HepG2 (cell line): Measurements from ENCODE around the gene SYNJ2. TPM values are rescaled to one million over a fixed set of nuclear protein-coding genes. Genes with fewer than 3 reads are reported as not detected.

Experiments used
- CCDC6 ChIP-seq: sonication (generic); formaldehyde crosslinking; IDR thresholded peaks from 2 replicates; pipeline ENCODE4 v1.8.1; 2022; ENCODE audit warnings: mild to moderate bottlenecking, missing genetic modification reagents, moderate library complexity
- E2F1 ChIP-seq: sonication (generic); formaldehyde crosslinking; IDR thresholded peaks from 2 replicates; pipeline ENCODE4 v1.5.0; 2020; ENCODE audit warnings: missing genetic modification reagents
- KLF13 ChIP-seq: sonication (generic); formaldehyde crosslinking; IDR thresholded peaks from 2 replicates; pipeline ENCODE4 v1.4.0; 2020; ENCODE audit warnings: mild to moderate bottlenecking, missing genetic modification reagents
- MAFF ChIP-seq: IDR thresholded peaks from 2 replicates; pipeline ENCODE4 v1.6.1; 2011; ENCODE audit warnings: low read depth, low read length, improper control_type of control experiment
- NBN ChIP-seq: fragments of 450-650 bp; conservative IDR thresholded peaks from 2 replicates; pipeline ENCODE4 v1.6.1; 2017
- NFE2L1 ChIP-seq: sonication (generic); formaldehyde crosslinking; IDR thresholded peaks from 2 replicates; pipeline ENCODE4 v1.4.0; 2020; ENCODE audit warnings: missing genetic modification reagents, mild to moderate bottlenecking, borderline replicate concordance
- NFYC ChIP-seq: IDR thresholded peaks from 2 replicates; pipeline ENCODE4 v1.6.1; 2016; ENCODE audit warnings: missing genetic modification reagents, missing compliant biosample characterization
- NR2F6 ChIP-seq, 2 experiments: IDR thresholded peaks; 2 replicates each; pipeline ENCODE4 v1.6.1; 2016; ENCODE audit warnings: antibody characterized with exemption in 1 of 2, mild to moderate bottlenecking in 1 of 2
- PRDM15 ChIP-seq: sonication (generic); formaldehyde crosslinking; IDR thresholded peaks from 2 replicates; pipeline ENCODE4 v1.4.0; 2020; ENCODE audit warnings: missing genetic modification reagents
- SP5 ChIP-seq: IDR thresholded peaks from 2 replicates; pipeline ENCODE4 v1.6.1; 2016; ENCODE audit warnings: low read depth, borderline replicate concordance
- TFDP1 ChIP-seq: IDR thresholded peaks from 2 replicates; pipeline ENCODE4 v1.6.1; 2016; ENCODE audit warnings: missing compliant biosample characterization, missing genetic modification reagents, borderline replicate concordance
- ZBTB39 ChIP-seq: sonication (generic); formaldehyde crosslinking; IDR thresholded peaks from 2 replicates; pipeline ENCODE4 v1.5.0; 2020; ENCODE audit warnings: missing genetic modification reagents
- polyA plus RNA-seq, 8 experiments: library from polyadenylated mRNA; depleted of rRNA in 3 of 8; stranded (reverse) in 7 of 8; unstranded in 1 of 8; fragments of >200 nt; fragmentation: Illumina TruSeq in 4 of 8; extraction: Trizol in 4 of 8; gene quantifications; 2 replicates each; pipeline versions ENCODE4 v1.2.1 to v1.2.3, GENCODE V29; 2011 to 2016; ENCODE audit warnings: low read depth in 4 of 8, missing spikeins in 1 of 8, mixed read lengths in 1 of 8; ENCODE audit not compliant: insufficient read depth in 1 of 8
- total RNA-seq, 5 experiments: library from RNA; depleted of rRNA; stranded (reverse); fragments of >200 nt; fragmentation: Illumina TruSeq; extraction: Trizol; gene quantifications; 2 replicates each; pipeline ENCODE4 v1.2.3, GENCODE V29; 2016; ENCODE audit warnings: low read depth in 1 of 5
- TF ChIP-seq, protein P1 (sequence below): IDR thresholded peaks from 2 replicates; pipeline ENCODE4 v1.6.1; 2016; ENCODE audit warnings: low read depth, missing genetic modification reagents, missing compliant biosample characterization

Gene SYNJ2
- total and polyA plus RNA-seq, 2 of the 13 experiments (the other 11 are each of a cell fraction or from before 2014, with no cell fraction given) = 39.1 to 57.6 TPM

GRCh38 chr6:157982563-157983405 is 1.1 kb downstream of the SYNJ2 start (continued):
- TF ChIP-seq, protein P1, sequence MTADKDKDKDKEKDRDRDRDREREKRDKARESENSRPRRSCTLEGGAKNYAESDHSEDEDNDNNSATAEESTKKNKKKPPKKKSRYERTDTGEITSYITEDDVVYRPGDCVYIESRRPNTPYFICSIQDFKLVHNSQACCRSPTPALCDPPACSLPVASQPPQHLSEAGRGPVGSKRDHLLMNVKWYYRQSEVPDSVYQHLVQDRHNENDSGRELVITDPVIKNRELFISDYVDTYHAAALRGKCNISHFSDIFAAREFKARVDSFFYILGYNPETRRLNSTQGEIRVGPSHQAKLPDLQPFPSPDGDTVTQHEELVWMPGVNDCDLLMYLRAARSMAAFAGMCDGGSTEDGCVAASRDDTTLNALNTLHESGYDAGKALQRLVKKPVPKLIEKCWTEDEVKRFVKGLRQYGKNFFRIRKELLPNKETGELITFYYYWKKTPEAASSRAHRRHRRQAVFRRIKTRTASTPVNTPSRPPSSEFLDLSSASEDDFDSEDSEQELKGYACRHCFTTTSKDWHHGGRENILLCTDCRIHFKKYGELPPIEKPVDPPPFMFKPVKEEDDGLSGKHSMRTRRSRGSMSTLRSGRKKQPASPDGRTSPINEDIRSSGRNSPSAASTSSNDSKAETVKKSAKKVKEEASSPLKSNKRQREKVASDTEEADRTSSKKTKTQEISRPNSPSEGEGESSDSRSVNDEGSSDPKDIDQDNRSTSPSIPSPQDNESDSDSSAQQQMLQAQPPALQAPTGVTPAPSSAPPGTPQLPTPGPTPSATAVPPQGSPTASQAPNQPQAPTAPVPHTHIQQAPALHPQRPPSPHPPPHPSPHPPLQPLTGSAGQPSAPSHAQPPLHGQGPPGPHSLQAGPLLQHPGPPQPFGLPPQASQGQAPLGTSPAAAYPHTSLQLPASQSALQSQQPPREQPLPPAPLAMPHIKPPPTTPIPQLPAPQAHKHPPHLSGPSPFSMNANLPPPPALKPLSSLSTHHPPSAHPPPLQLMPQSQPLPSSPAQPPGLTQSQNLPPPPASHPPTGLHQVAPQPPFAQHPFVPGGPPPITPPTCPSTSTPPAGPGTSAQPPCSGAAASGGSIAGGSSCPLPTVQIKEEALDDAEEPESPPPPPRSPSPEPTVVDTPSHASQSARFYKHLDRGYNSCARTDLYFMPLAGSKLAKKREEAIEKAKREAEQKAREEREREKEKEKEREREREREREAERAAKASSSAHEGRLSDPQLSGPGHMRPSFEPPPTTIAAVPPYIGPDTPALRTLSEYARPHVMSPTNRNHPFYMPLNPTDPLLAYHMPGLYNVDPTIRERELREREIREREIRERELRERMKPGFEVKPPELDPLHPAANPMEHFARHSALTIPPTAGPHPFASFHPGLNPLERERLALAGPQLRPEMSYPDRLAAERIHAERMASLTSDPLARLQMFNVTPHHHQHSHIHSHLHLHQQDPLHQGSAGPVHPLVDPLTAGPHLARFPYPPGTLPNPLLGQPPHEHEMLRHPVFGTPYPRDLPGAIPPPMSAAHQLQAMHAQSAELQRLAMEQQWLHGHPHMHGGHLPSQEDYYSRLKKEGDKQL (CRISPR knock-in tag) = 0 out of 2 replicates have a peak, but pooled peaks have one; percentile 23
- TF ChIP-seq PRDM15 (CRISPR knock-in tag) (no peak), NFYC (CRISPR knock-in tag) (no peak), E2F1 (no peak), SP5 (CRISPR knock-in tag) (no peak; the same call in 1 of the 2 replicates), CCDC6 (CRISPR knock-in tag) (peak; percentile 74; the same call in 1 of the 2 replicates), KLF13 (no peak), NR2F6 (IDR thresholded peaks at IDR 0.05) (peak; percentile 24; the same call in 1 of the 2 replicates), NR2F6 (CRISPR knock-in tag; IDR thresholded peaks at IDR 0.05) (peak; percentile 62; the same call in 1 of the 2 replicates), NFE2L1 (CRISPR knock-in tag) (no peak), NBN (no peak), ZBTB39 (CRISPR knock-in tag) (no peak), MAFF (no peak; the same call in 1 of the 2 replicates), TFDP1 (CRISPR knock-in tag) (0 out of 2 replicates have a peak, but pooled peaks have one; percentile 49)
